Mesodermal cell (in vitro differentiated cells): ENCODE results near the gene GALR3.

Experiments used
- H3K27ac ChIP-seq: 2 replicates; pipeline ENCODE4 v1.7.0; 2013; ENCODE audit warnings: mild to moderate bottlenecking, low read depth, low read length, moderate library complexity; ENCODE audit not compliant: severe bottlenecking
- H3K36me3 ChIP-seq: 2 replicates; pipeline ENCODE4 v1.7.1; 2013; ENCODE audit warnings: mild to moderate bottlenecking, low read length, moderate library complexity; ENCODE audit not compliant: control insufficient read depth, insufficient read depth
- H3K4me1 ChIP-seq: one replicate; pipeline ENCODE4 v1.7.1; 2013; ENCODE audit warnings: mild to moderate bottlenecking, low read length; ENCODE audit not compliant: insufficient read depth, control insufficient read depth, poor library complexity, severe bottlenecking
- H3K4me3 ChIP-seq: 2 replicates; pipeline ENCODE4 v1.7.0; 2013; ENCODE audit warnings: low read length, control low read depth, mild to moderate bottlenecking; ENCODE audit not compliant: insufficient read depth, poor library complexity, severe bottlenecking; ENCODE audit errors: extremely low read depth
- H3K9me3 ChIP-seq: 2 replicates; pipeline ENCODE4 v1.7.1; 2013; ENCODE audit warnings: mild to moderate bottlenecking, low read length, moderate library complexity; ENCODE audit not compliant: control insufficient read depth
- WGBS, 2 experiments: methylation state at CpG; one replicate each; pipeline ENCODE4 v1.1.5; 2013; ENCODE audit warnings: missing lambda C conversion rate in 2 of 2; ENCODE audit not compliant: insufficient coverage in 2 of 2; 5-methylcytosine and 5-hydroxymethylcytosine counted together

GALR3 gene

DNA sequence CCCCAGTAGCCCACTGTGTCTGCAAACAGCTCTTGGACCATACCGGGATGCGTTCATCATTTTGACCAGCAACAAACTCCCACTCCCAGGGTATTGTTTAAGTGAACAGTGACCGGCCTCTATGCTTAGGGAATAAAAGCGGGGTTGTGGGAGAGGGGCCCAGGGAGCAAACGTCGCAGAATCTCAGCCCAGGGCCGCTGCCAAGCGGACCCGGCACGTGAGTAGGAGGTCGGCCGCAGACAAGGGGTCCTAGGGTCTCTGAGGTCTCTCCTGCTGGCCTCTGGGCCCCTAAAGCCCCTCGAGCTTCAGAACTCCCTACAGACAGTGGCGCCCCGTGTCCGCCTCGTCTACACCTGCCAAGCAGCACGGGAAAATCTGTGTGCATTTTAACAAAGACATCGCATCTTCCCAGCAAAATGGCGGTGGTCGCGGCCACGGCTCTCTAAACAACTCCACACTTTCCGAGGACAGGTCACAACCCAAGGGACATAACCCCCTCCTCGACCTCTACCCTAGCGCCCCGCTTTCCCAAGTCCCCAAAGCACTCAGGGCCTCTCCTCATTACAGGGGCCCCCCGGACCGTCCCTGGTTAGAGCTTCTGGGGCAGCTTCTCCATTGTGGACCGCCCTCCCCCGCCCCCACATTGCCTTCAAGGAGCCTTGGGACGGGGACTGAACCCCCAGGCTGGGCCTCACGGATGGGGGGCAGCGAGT is 19.4 kb upstream of the GALR3 start:
- no peaks in the 10 kb centered on the region for H3K9me3 ChIP-seq
- 20% methylated on average over 24 of the region's 34 CpGs for WGBS, 2 experiments
- peak overlapping the region; percentile 53 for H3K27ac ChIP-seq
- no peaks in the 10 kb centered on the region for H3K36me3 ChIP-seq
- H3K4me1 ChIP-seq = peaks cover 31% of the 10 kb centered on the region
- peak overlapping the region; percentile 65 for H3K4me3 ChIP-seq

DNA sequence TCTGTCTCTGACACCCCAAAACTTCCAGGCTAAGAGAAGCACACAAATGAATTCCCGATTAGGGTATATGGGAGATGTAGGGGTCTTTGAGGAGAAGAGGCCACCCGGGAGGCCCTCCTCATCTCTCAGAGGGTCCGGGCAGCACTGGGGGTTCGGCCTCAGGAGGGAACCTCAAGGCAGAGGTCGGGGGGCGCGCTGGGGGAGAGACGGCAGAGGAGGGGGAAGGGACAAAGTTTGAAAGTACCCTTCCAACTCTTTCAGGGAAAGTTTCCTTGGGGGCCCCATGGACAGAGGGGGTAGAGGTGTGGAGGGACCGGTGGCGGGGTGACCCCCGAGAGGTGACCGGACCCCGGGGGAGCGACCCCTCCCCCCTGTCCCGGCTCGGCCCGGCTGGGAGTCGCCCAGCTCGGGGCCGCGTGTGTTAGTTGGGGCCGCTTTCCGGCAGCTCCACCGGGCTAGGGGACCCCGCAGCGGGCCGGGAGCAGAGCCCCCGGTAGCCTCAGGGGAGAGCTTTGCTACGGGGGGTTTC is 18.8 kb upstream of the GALR3 start:
- peaks cover 31% of the 10 kb centered on the region for H3K4me1 ChIP-seq
- peak overlapping the region; percentile 53 for H3K27ac ChIP-seq
- peak overlapping the region; percentile 65 for H3K4me3 ChIP-seq
- H3K36me3 ChIP-seq = no peaks in the 10 kb centered on the region
- H3K9me3 ChIP-seq = no peaks in the 10 kb centered on the region
- 4 to 5% methylated on average over 18 to 22 of the region's 29 CpGs for WGBS, 2 experiments

DNA sequence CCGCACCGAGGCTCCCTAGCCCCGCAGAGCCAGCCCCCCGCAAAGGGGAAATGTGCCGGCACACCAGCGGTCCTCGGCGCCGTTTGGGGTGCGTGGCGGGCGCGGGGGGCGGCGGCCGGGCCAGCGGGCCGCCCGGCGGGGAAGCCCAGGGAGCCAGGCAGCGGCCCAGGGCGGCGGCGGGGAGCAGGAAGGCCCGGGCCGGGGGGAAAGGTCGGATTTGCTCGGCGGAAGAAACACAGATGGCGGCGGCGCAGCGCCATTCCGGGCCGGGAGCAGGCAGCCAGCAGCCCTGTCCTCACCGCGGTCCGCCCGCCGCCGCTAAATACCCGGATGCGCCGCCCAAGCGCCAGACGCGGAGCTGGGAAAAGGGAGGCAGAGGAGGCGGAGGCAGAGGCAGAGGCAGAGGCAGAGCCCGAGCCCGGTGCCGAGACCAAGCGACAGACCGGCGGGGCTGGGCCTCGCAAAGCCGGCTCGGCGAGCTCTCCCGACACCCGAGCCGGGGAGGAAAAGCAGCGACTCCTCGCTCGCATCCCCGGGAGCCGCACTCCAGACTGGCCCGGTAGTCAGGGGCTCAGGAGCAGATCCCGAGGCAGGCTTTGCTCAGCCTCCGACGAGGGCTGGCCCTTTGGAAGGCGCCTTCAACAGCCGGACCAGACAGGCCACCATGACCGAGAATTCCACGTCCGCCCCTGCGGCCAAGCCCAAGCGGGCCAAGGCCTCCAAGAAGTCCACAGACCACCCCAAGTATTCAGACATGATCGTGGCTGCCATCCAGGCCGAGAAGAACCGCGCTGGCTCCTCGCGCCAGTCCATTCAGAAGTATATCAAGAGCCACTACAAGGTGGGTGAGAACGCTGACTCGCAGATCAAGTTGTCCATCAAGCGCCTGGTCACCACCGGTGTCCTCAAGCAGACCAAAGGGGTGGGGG is 18.0 kb upstream of the GALR3 start:
- Histone ChIP-seq H3K9me3 (no peaks in the 10 kb centered on the region), H3K4me3 (peak overlapping the region; percentile 65), H3K4me1 (peaks cover 31% of the 10 kb centered on the region), H3K36me3 (no peaks in the 10 kb centered on the region), H3K27ac (peak overlapping the region; percentile 19)
- WGBS, 2 experiments = 15 to 24% methylated on average over 57 to 85 of the region's 87 CpGs

DNA sequence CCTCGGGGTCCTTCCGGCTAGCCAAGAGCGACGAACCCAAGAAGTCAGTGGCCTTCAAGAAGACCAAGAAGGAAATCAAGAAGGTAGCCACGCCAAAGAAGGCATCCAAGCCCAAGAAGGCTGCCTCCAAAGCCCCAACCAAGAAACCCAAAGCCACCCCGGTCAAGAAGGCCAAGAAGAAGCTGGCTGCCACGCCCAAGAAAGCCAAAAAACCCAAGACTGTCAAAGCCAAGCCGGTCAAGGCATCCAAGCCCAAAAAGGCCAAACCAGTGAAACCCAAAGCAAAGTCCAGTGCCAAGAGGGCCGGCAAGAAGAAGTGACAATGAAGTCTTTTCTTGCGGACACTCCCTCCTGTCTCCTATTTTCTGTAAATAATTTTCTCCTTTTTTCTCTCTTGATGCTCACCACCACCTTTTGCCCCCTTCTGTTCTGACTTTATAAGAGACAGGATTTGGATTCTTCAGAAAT is 17.3 kb upstream of the GALR3 start:
- H3K4me3 ChIP-seq = peak overlapping the region; percentile 65
- H3K9me3 ChIP-seq = no peaks in the 10 kb centered on the region
- 94 to 96% methylated on average over 10 of the region's 10 CpGs for WGBS, 2 experiments
- H3K36me3 ChIP-seq = no peaks in the 10 kb centered on the region
- no peak overlapping the region for H3K27ac ChIP-seq
- H3K4me1 ChIP-seq = peaks cover 31% of the 10 kb centered on the region

DNA sequence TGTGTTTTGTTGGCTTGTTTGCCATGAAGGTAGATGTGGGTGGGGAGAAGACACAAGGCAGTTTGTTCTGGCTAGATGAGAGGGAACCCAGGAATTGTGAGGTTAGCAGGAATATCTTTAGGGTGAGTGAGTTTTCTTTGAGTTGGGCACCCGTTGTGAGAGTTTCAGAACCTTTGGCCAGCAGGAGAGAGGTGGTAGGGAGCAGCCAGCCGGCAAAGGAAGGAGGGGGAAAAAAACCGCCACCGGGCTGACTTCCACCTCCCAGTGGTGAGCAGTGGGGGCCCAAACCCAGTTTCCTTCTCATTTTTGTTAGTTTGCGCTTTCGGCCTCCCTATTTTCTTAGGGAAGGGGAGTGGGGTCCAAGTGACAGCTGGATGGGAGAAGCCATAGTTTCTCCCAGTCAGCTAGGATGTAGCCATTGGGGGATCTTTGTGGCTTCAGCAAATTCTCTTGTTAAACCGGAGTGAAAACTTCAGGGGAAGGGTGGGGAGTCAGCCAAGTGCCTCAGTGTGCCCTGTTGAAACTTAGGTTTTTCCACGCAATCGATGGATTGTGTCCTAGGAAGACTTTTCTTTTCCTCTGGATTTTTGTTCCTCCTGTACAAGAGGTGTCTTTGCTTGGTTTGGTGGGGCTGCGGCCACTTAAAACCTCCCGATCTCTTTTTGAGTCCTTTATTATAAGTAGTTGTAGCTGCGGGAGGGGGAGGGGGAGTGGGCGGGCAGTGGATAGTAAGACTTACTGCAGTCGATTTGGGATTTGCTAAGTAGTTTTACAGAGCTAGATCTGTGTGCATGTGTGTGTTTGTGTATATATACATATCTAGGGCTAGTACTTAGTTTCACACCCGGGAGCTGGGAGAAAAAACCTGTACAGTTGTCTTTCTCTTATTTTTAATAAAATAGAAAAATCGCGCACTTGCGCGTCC is 16.5 kb upstream of the GALR3 start:
- Histone ChIP-seq H3K4me1 (peaks cover 31% of the 10 kb centered on the region), H3K36me3 (no peaks in the 10 kb centered on the region), H3K9me3 (no peaks in the 10 kb centered on the region), H3K4me3 (peak overlapping the region; percentile 65), H3K27ac (no peak overlapping the region)
- 15% methylated on average over 9 to 11 of the region's 19 CpGs for WGBS, 2 experiments

DNA sequence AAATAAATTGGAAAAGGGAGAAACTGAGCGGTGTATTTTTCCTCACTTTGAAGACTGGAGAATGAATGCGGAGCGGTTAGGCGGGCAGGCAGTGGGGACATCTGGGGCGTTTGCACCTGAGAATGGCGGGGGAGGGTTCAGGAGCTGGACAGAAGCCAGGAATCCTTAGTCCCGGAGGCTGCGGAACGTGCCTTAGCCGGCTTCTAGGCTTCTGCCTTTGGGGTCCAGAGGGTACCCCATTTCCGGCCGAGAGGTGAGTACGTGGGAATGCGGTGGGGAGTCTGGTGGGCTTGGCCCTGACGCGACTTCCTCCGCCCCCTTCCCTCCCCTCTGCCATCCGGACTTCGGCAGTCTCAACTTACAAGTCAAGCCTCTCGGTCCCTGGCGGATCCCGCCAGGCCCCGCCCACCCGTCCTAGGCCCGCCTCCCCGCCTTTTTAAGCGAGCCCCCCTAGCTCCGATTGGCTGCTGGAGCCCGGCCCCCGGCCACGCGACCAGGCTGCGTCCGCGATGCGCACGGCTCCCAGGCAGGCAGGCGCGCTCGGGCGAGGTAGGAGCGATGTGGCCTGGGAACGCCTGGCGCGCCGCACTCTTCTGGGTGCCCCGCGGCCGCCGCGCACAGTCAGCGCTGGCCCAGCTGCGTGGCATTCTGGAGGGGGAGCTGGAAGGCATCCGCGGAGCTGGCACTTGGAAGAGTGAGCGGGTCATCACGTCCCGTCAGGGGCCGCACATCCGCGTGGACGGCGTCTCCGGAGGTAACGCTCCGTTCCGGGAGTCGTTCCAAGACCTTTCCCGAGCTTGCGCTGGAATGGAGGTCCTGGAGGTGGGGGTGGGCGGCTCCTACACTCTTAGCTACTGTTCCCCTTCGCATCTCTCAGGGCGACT is 15.5 kb upstream of the GALR3 start, which contains the start of gene GCAT:
GCAT (plus strand) TSS at position 525 of the 884 bp plus-strand sequence; CDS start at position 559, 34 bp downstream.
- H3K4me3 ChIP-seq = peak within 1 kb of the TSS; percentile 65
- no peaks in the 10 kb centered on the region for H3K36me3 ChIP-seq
- H3K27ac ChIP-seq = peak within 1 kb of the TSS; percentile 66
- H3K9me3 ChIP-seq = no peaks in the 10 kb centered on the region
- H3K4me1 ChIP-seq = peaks cover 31% of the 10 kb centered on the region
- 0 to 1% methylated on average over 45 to 55 of the region's 73 CpGs for WGBS, 2 experiments

DNA sequence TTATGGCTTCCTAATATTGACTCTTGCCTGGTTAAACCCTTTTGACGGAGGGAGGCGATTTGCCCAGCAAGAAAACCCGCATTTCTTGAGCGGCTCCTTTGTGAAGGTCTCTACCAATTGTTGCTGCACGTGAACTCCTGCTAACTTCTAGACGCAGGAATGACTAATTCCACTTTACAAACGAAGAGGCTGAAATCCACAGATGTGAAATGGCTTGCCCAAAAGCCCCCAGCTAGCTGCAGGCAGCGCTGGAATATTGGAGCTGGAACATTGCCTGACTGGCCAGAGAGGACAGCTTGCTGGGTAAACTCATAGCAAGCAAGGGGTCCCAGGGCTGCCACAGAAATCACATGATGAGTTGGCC is 14.9 kb upstream of the GALR3 start:
- H3K27ac ChIP-seq = peak overlapping the region; percentile 66
- 5 to 7% methylated on average over 8 of the region's 8 CpGs for whole genome bisulfite sequencing, 2 experiments

DNA sequence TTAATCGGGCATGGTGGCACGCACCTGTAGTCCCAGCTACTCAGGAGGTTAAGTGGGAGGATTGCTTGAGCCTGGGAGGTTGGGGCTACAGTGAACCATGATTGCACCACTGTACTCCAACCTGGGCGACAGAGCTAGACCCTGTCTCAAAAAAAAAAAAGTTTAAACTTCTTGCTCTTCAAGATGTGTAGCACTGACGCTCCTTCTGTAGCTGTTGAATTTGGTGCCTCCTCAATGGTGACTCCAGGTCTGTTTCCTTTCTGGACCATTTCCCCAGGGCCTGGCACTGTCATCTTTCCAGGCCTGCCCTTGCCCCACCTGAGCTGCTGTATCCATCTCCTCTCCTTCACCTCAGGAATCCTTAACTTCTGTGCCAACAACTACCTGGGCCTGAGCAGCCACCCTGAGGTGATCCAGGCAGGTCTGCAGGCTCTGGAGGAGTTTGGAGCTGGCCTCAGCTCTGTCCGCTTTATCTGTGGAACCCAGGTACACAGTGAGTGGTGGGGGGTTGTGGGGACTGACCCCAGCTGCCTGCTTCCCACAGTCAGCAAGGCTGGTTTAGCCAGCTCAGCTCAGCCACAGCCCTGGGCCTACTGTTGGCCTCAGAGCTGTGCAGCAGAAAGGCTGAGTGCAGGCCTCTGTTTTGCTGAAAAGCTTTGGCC is 13.4 kb upstream of the GALR3 start:
- H3K4me1 ChIP-seq = peaks cover 20% of the 10 kb centered on the region
- no peak overlapping the region for H3K4me3 ChIP-seq
- no peaks in the 10 kb centered on the region for H3K9me3 ChIP-seq
- H3K27ac ChIP-seq = no peak overlapping the region
- H3K36me3 ChIP-seq = peaks cover 8% of the 10 kb centered on the region
- 97% methylated on average over 5 of the region's 5 CpGs for WGBS, 2 experiments

More for the DNA sequence above, 14.9 kb upstream of the GALR3 start:
- no peaks in the 10 kb centered on the region for H3K36me3 ChIP-seq
- peak overlapping the region; percentile 65 for H3K4me3 ChIP-seq
- no peaks in the 10 kb centered on the region for H3K9me3 ChIP-seq
- H3K4me1 ChIP-seq = peaks cover 28% of the 10 kb centered on the region

DNA sequence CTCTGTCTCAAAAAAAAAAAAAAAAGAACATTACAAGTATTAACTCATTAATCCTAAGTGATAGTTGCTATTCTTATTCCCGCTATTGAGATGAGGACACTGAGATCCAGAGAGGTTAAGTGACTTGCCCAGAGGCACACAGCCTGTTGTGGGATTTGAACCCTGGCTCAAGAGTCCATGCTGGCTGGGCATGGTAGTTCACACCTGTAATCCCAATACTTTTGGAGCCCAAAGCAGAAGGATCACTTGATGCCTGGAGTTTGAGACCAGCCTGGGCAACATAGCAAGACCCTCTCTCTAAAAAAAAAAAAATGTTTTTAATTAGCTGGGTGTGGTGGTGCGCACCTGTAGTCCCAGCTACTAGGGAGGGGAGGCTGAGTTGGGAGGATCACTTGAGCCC is 11.3 kb upstream of the GALR3 start:
- WGBS, 2 experiments = 100% methylated on average over 1 to 2 of the region's 2 CpGs
- Histone ChIP-seq H3K27ac (no peak overlapping the region), H3K4me1 (peaks cover 5% of the 10 kb centered on the region), H3K4me3 (no peak overlapping the region), H3K9me3 (no peaks in the 10 kb centered on the region), H3K36me3 (peaks cover 11% of the 10 kb centered on the region)
